Measurements from ENCODE around the gene KIAA1958.
A peak's percentile ranks its signal among the peaks of the same experiment; 100 is the strongest.
"Not testable (repeated sequence)": the region's sequence is repeated elsewhere in the genome, so short reads cannot be mapped to it uniquely, and the experiment has no call there.

Gene KIAA1958

GRCh38 chr9:112654282-112654681 lies 167.7 kb downstream of the KIAA1958 start:
- DNase-seq (ENCODE audit: low read depth, low spot score) = no peak

- no peak for DNase-seq (ENCODE audit: low read depth, low spot score)
These were observed 169.0 kb downstream of the KIAA1958 start for GRCh38 chr9:112655668-112656067.

- DNase-seq (ENCODE audit: low read depth, low spot score) = no peak
These were observed 173.3 kb downstream of the KIAA1958 start for GRCh38 chr9:112659906-112660305.

- no peak for DNase-seq (ENCODE audit: low read depth, low spot score)
These were observed 177.1 kb downstream of the KIAA1958 start for GRCh38 chr9:112663681-112664080.

GRCh38 chr9:112664531-112664930 lies 177.9 kb downstream of the KIAA1958 start:
- DNase-seq (ENCODE audit: low read depth, low spot score) = no peak

GRCh38 chr9:112665347-112665746 lies 178.7 kb downstream of the KIAA1958 start:
- no peak for DNase-seq (ENCODE audit: low read depth, low spot score)

- DNase-seq (ENCODE audit: low read depth, low spot score) = no peak
These were observed 182.7 kb downstream of the KIAA1958 start for GRCh38 chr9:112669326-112669725.

DNA sequence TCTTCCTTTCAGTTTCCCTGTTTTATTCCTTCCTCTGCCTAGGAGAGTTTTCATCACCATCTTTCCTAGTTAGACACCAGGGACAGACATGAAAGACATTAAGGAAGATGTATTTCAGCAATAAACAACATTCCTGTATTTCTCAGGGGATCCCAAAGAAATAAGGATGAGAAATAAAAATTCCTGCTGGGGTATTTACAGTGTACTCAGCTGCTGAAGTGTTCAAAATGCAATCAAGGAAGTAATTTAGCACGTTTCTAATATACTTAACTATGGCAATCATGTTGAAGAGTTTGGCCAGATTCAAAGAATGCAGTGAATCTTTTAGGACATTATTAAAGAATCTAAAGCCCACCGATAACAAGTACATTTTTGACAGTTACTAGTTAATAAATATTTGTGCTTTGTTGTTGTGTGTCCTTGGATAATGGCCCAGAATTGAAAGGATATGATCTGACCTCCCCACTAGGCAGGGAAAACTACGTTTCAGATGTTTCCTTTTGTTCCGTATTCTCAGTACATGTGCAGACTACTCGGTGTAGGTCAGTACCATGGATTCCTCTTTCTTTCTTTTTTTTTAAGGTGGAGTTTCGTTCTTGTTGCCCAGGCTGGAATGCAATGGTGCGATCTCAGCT lies 184.5 kb downstream of the KIAA1958 start:
- DNase-seq (ENCODE audit: low read depth, low spot score) = no peak

DNA sequence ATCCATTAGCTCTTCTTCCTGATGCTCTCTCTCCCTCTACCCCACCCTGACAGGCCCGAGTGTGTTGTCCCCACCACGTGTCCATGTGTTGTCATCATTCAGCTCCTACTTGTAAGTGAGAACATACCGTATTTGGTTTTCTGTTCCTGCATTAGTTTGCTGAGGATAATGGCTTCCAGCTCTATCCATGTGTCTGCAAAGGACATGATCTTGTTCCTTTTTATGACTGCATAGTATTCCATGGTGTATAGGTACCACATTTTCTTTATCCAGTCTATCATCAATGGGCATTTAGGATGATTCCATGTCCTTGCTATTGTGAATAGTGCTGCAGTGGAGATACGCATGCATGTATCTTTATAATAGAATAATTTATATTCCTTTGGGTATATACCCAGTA lies 186.6 kb downstream of the KIAA1958 start:
- DNase-seq (ENCODE audit: low read depth, low spot score) = not testable (repeated sequence)

GRCh38 chr9:112677040-112677439 lies 190.4 kb downstream of the KIAA1958 start:
- DNase-seq (ENCODE audit: low read depth, low spot score) = no peak

- DNase-seq (ENCODE audit: low read depth, low spot score) = no peak
These were observed 194.2 kb downstream of the KIAA1958 start for GRCh38 chr9:112680731-112681402.

- DNase-seq (ENCODE audit: low read depth, low spot score) = no peak
These were observed 202.6 kb downstream of the KIAA1958 start for GRCh38 chr9:112689161-112689740.

DNA sequence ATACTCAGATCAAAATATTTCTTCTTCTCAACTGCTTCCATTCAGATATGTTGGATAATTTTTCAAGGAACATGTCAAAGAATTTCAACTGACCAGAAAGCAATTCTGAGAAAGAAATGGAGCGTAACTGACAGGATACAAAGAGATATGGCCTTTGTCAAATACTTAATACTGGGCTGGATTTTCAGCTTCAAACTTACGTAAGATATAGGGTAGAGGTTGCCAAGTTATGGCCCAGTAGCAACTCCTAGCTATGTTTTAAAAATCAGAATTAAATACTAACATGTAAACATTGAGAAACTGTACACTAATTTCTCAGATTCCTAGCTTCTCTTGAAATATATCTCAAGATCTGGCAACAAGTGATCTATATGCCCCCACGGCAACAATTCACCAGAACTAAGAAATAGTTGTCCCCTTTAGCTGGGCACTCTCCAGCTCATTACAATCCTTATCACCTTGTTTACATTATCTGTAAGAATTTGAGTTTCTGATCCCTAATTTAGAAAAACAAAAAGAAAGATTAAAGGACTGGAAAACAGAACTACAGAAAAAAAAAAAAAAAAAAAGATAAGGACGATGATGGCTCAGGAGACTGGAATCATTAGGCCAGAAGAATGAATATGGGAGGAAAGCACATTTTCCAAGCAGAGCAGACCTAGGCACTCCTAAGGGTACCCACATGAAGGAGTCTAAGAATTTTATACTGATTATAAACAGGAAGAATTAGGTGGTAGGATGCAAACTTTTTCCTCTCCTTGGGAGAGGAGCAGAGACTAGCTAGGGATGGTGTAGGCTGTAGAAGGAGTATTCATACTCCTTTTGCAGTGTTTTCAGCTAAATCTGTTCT lies 208.3 kb downstream of the KIAA1958 start:
- DNase-seq (ENCODE audit: low read depth, low spot score) = no peak

- no peak for DNase-seq (ENCODE audit: low read depth, low spot score)
These were observed 209.8 kb downstream of the KIAA1958 start for GRCh38 chr9:112696461-112696860.

GRCh38 chr9:112699230-112699629 lies 212.6 kb downstream of the KIAA1958 start:
- DNase-seq (ENCODE audit: low read depth, low spot score) = no peak

GRCh38 chr9:112700085-112700484 lies 213.5 kb downstream of the KIAA1958 start:
- DNase-seq (ENCODE audit: low read depth, low spot score) = no peak

- no peak for DNase-seq (ENCODE audit: low read depth, low spot score)
These were observed 216.7 kb downstream of the KIAA1958 start for GRCh38 chr9:112703304-112703703.

GRCh38 chr9:112705768-112706427 lies 219.3 kb downstream of the KIAA1958 start:
- DNase-seq (ENCODE audit: low read depth, low spot score) = no peak

DNA sequence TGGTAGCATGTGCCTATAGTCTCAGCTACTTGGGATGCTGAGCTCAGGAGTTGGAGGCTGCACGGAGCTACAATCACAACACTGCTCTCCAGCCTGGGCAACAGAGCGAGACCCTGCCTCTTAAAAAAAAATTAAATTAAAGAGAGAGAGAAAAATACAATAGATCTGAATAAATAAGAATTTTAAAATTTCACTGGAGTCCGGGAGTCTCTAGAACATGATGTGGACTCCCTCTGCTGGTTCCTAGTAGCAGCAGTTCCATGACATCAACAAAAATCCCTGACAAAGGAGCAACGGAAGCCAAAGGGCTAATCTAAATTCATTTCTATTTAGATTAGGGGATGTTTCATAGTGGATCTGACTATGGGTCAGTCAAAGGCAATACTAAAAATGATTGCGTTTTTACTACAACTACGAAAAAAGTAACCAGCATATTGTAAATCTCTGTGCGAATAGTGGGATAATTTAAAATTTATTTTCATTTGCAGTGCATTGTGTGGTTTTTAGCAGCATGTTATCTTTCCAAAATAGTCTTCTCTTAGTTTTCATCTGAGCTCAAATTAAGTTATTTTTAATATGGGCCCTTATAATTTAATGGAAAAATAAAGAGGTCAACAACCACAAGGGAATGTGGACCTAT lies 224.5 kb downstream of the KIAA1958 start:
- no peak for DNase-seq (ENCODE audit: low read depth, low spot score)

DNA sequence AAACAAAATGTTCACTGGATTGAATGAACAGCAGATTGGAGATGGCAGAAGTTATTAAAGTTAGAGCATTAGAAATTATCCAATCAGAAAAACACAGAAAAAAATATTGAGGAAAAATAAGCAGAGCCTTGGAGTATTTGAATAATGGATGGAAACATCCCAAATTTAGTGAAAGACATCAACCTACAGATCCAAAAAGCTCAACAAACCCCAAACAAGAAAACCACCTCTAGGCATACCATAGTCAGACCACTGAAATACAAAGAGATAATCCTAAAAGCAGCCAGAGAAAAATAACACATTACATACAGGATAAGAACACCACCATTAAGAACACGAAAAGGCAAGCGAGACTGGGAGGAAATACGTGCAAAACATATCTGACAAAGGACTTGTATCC lies 226.1 kb downstream of the KIAA1958 start:
- DNase-seq (ENCODE audit: low read depth, low spot score) = no peak

- peak; percentile 72 for DNase-seq (ENCODE audit: low read depth, low spot score)
These were observed 231.2 kb downstream of the KIAA1958 start, which contains the start of gene INIP for GRCh38 chr9:112717661-112718331. Gene INIP (minus strand): TSS chr9:112718117. CDS start chr9:112716485, 1,632 bp downstream.
